Large intestine (tissue), 3 donors: ENCODE data around the gene NADSYN1. TPM values are rescaled to one million over a fixed set of nuclear protein-coding genes. Genes with fewer than 3 reads are reported as not detected.

Experiments used
- DNase-seq, 2 donors: peaks; one replicate each; pipeline versions ENCODE4 v3.0.0 to v3.0.0-alpha.2; 2013
- H3K27ac ChIP-seq: one replicate; pipeline ENCODE4 v1.5.1; 2013; ENCODE audit warnings: low read length
- H3K27me3 ChIP-seq: 2 replicates; pipeline ENCODE4 v1.6.1; 2013; ENCODE audit warnings: low read length; ENCODE audit not compliant: control insufficient read depth, insufficient read depth
- H3K36me3 ChIP-seq: 2 replicates; pipeline ENCODE4 v1.6.1; 2013; ENCODE audit warnings: low read length; ENCODE audit not compliant: control insufficient read depth, insufficient read depth
- H3K4me1 ChIP-seq: one replicate; pipeline ENCODE4 v1.6.1; 2013; ENCODE audit warnings: low read length; ENCODE audit not compliant: control insufficient read depth, insufficient read depth
- H3K4me3 ChIP-seq: one replicate; pipeline ENCODE4 v1.5.1; 2013; ENCODE audit warnings: low read length
- H3K9me3 ChIP-seq: one replicate; pipeline ENCODE4 v1.6.1; 2013; ENCODE audit warnings: mild to moderate bottlenecking, low read depth, low read length, moderate library complexity; ENCODE audit not compliant: control insufficient read depth
- WGBS: methylation state at CpG from one replicate; pipeline ENCODE4 v1.1.5; 2013; ENCODE audit warnings: low lambda C conversion rate; ENCODE audit not compliant: insufficient coverage; 5-methylcytosine and 5-hydroxymethylcytosine counted together
- polyA plus RNA-seq: library from polyadenylated mRNA; unstranded; fragments of 120-200 nt; gene quantifications from one replicate; pipeline ENCODE4 v1.2.1, GENCODE V29; 2013

NADSYN1 gene
- polyA plus RNA-seq, 1 donor = 85.4 TPM

DNA sequence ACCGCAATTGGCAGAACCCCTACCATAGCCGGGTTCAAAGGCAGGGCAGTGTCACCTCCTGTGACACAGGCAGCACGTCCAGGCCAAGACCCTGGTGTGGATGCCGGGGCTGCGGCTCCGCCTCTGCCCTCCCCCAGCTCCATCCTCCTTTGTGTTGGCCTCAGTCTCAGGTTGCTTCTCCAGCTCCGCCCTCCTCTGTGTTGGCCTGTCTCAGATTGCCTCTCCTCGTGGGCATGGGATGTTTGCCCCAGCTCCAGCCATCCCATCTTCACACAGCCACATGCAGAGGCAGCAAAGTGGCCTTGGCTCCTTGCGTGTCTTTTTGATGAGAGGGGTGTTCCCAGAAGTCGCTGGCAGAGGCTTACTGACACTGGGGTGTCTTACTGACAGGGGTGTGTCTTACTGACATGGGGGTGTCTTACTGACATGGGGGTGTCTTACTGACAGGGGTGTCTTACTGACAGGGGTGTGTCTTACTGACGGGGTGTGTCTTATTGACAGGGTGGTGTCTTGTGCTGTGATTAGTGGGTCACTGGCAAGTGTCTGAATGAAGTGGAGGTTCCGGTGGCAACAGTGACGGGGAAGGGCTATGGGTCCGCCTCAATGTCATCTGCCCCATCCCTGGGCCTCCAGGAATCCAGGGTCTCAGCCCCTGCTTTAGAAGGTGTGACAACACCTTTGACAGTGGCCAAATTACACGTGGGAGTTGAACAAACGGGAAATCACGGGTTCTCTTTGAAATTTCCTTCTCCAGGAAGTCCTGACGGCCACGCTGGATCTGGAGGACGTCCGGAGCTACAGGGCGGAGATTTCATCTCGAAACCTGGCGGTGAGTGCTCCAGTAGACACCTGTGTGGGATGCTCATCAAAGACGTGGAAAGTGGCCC lies 24.9 kb downstream of the NADSYN1 start:
- H3K36me3 ChIP-seq = peaks cover 99% of the 10 kb centered on the region
- no peaks in the 10 kb centered on the region for H3K4me1 ChIP-seq
- H3K27ac ChIP-seq = no peak overlapping the region
- H3K27me3 ChIP-seq = no peaks in the 10 kb centered on the region
- WGBS = no CpG with 5 or more reads among the region's 25 CpGs
- no peak for DNase-seq
- H3K4me3 ChIP-seq = no peak overlapping the region
- H3K9me3 ChIP-seq = no peaks in the 10 kb centered on the region

DNA sequence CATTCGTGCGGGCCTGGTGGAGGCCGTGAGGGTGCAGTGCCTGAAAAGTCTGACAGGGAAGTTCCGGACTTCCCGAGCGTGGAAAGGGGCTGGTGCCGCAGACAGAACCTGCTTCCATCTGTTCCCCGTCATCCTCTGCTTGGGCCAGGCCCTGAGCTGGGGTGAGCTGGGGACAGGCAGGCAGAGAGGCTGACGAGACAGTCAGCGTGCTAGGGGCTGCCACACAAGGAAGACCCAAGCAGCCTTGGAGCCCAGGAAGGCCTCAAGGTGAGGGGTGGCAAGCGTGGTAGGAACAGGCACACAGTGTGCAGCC lies 25.5 kb downstream of the NADSYN1 start:
- Histone ChIP-seq H3K36me3 (peaks cover 99% of the 10 kb centered on the region), H3K27me3 (no peaks in the 10 kb centered on the region), H3K4me1 (no peaks in the 10 kb centered on the region), H3K4me3 (no peak overlapping the region), H3K27ac (no peak overlapping the region), H3K9me3 (no peaks in the 10 kb centered on the region)
- WGBS = no CpG with 5 or more reads among the region's 11 CpGs
- no peak for DNase-seq

DNA sequence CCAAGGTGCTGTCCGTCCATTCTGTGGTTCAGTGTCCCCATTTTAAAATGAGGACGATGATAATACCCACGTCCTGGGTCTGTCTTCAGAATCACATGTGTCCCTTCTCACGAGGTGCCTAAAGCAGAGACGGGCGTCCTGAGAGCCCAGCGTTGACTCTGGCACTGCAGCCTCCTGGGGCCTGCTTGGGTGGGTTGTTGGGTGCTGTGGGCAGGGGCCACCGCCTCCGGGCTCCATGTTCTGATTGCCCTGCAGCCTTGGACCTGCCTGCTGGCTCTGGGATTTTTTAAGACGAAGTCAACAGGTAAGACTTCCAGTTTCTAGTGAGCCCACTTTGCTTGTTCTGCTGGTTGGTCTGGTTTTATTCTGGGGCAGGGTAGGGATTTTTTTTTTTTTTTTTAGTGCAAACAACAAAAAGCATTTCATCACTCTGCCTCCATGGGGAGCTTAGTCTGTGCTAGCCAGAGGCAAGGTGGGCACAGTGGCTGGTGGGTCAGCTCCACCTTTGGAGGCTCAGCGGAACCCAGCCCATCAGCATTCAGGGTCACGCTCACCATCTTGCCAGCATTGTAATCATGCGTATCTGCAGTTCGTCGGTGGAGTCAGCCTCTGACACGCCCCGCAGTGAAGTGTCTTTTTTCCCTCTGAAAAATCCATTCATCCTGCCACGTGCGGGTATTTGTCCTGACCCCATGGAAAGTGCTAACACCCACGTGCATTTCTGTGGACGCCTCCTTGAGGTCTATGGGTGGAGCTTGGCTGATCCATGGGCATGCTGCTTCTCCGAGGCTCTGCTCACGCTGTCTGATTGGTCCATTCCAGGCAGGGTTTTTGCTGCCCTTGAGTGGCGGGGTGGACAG lies 28.3 kb downstream of the NADSYN1 start:
- Histone ChIP-seq H3K27ac (no peak overlapping the region), H3K9me3 (no peaks in the 10 kb centered on the region), H3K27me3 (no peaks in the 10 kb centered on the region), H3K4me1 (no peaks in the 10 kb centered on the region), H3K4me3 (no peak overlapping the region), H3K36me3 (peaks cover 99% of the 10 kb centered on the region)
- DNase-seq = no peak
- WGBS = no CpG with 5 or more reads among the region's 24 CpGs

DNA sequence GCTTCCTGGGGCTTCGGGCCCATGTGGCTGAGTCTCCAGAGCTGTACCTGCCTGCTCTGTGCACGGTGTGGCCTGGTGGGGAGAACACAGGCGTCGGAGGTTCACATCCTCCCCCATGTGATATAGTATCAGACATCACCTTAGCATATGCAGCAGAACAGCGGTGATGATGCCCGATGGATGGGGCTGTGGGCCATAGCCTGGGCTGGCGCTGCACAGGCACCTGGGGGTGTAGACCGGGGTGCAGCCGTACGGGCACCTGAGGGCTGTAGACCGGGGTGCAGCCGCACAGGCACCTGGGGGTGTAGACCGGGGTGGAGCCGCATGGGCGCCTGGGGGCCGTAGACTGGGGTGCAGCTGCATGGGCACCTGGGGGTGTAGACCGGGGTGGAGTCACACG lies 29.2 kb downstream of the NADSYN1 start:
- no peak for DNase-seq
- Histone ChIP-seq H3K9me3 (no peaks in the 10 kb centered on the region), H3K27me3 (no peaks in the 10 kb centered on the region), H3K4me1 (no peaks in the 10 kb centered on the region), H3K4me3 (no peak overlapping the region), H3K36me3 (peaks cover 95% of the 10 kb centered on the region), H3K27ac (no peak overlapping the region)
- no CpG with 5 or more reads among the region's 18 CpGs for WGBS

DNA sequence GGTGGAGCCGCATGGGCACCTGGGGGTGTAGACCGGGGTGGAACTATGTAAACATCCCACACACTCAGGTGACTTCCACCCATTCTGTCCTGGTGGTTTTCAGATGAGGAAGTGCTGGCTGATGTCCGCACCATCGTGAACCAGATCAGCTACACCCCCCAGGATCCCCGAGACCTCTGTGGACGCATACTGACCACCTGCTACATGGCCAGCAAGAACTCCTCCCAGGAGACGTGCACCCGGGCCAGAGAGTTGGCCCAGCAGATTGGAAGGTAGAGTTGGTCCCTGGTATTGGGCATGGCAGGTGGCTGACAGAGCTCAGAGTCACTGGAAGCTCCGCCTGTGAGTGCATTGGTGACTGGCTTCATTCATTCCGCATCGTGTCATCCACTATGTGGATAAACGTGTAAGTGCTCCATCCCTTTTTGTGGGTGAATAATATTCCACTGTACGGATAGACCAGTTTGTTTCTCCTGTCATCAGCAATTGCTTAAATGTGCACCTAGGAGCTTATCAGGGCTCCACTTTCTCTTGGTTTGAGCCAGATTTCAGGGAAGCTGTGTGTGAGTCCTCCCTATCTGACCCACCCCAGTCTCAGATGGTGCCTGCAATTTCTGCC lies 29.9 kb downstream of the NADSYN1 start:
- no peak overlapping the region for H3K4me3 ChIP-seq
- no peaks in the 10 kb centered on the region for H3K27me3 ChIP-seq
- peaks cover 88% of the 10 kb centered on the region for H3K36me3 ChIP-seq
- no peak for DNase-seq
- no peaks in the 10 kb centered on the region for H3K4me1 ChIP-seq
- H3K27ac ChIP-seq = no peak overlapping the region
- H3K9me3 ChIP-seq = no peaks in the 10 kb centered on the region
- no CpG with 5 or more reads among the region's 13 CpGs for whole genome bisulfite sequencing

DNA sequence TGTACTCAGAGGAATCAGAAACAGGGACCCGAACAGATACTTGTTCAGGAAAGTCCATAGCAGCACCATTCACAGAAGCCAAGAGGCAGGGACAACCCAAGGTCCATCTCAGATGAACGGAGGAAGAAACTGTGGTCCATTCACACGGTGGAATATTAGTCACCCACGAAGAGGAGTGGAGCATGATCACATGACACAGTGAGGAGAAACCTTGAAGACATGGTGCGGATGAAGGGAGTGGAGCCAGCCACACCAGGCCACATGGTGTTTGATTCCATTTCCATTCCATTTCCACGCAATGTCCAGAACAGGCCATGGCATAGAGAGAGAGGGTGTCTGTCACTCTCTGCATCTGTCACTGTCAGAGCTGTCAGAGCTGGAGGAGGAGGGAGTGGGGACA lies 30.7 kb downstream of the NADSYN1 start:
- Histone ChIP-seq H3K9me3 (no peaks in the 10 kb centered on the region), H3K4me3 (no peak overlapping the region), H3K27me3 (no peaks in the 10 kb centered on the region), H3K4me1 (no peaks in the 10 kb centered on the region), H3K27ac (no peak overlapping the region), H3K36me3 (peaks cover 80% of the 10 kb centered on the region)
- WGBS = no CpG with 5 or more reads among the region's 6 CpGs
- no peak for DNase-seq

DNA sequence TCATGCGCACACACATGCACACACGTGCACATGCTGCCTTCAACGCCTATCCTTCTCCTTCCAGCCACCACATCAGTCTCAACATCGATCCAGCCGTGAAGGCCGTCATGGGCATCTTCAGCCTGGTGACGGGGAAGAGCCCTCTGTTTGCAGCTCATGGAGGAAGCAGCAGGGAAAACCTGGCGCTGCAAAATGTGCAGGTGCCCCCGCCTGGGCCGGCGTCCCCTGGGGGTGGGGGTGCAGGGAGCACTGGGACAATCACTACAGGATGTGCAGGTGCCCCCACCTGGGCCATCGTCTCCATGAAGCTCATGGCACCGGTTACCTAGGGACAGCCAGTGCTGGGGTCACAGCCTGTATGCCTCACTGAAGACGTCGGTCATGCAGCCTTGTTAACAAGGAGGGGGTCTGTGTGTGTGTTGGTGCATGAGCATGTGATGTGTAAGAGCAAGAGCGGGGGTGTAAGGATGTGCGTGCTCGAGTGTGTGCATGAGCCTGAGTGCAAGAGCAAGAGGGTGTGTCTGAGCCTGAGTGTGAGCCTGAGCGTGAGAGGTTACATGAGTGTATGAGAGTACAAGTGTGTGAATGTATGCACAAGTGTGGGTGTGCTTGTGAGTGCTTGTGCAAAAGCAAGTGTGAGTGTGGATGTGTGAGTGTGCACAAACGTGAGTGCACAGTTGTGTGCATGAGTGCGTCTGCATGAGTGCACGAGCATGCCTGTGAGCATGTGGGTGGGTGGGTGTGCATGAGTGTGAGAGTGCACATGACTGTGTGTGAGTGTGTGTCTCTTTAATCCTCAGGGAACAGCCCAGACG lies 31.5 kb downstream of the NADSYN1 start:
- no peak overlapping the region for H3K4me3 ChIP-seq
- no peaks in the 10 kb centered on the region for H3K9me3 ChIP-seq
- no peak for DNase-seq
- H3K4me1 ChIP-seq = no peaks in the 10 kb centered on the region
- WGBS = 96% methylated on average over 3 of the region's 23 CpGs
- H3K27ac ChIP-seq = no peak overlapping the region
- H3K27me3 ChIP-seq = no peaks in the 10 kb centered on the region
- peaks cover 76% of the 10 kb centered on the region for H3K36me3 ChIP-seq

DNA sequence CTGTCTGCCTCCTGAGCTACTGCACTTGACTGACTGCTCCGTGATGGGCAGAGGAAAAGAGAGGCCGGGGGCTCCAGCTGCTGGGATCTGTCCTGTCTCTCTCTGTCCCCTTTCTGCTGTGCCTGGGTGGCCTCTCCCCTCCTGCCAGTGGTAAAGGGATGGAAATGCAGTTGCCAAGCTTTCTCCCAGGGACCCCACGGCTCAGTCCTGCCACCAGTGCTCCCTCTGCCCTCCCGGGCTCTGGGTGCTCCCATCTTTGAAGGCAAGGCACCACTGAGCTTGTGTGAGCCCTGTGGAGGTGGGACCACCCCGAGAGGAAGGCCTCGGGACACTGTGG lies 32.0 kb downstream of the NADSYN1 start:
- Histone ChIP-seq H3K27me3 (no peaks in the 10 kb centered on the region), H3K27ac (no peak overlapping the region), H3K36me3 (peaks cover 75% of the 10 kb centered on the region), H3K9me3 (no peaks in the 10 kb centered on the region), H3K4me1 (no peaks in the 10 kb centered on the region), H3K4me3 (no peak overlapping the region)
- DNase-seq = no peak
- WGBS = no CpG with 5 or more reads among the region's 6 CpGs

DNA sequence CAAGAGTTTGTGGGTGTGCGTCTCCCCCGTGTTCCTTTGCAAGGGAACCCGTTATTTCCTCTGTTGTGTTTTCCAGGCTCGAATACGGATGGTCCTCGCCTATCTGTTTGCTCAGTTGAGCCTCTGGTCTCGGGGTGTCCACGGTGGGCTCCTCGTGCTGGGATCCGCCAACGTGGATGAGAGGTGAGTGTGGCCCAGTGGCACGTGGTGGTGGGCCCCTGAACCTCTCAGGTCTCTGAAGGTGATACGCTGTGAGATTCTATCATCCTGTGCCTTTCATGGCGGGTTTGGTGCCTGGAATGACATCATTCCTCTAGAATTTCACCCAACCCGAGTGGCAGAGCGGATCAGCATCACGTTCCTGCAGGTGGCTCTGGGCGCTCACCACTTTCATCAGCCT lies 32.5 kb downstream of the NADSYN1 start:
- H3K27me3 ChIP-seq = no peaks in the 10 kb centered on the region
- no peak for DNase-seq
- H3K4me1 ChIP-seq = no peaks in the 10 kb centered on the region
- 97% methylated on average over 5 of the region's 18 CpGs for WGBS
- no peak overlapping the region for H3K4me3 ChIP-seq
- H3K36me3 ChIP-seq = peaks cover 74% of the 10 kb centered on the region
- H3K9me3 ChIP-seq = no peaks in the 10 kb centered on the region
- no peak overlapping the region for H3K27ac ChIP-seq

DNA sequence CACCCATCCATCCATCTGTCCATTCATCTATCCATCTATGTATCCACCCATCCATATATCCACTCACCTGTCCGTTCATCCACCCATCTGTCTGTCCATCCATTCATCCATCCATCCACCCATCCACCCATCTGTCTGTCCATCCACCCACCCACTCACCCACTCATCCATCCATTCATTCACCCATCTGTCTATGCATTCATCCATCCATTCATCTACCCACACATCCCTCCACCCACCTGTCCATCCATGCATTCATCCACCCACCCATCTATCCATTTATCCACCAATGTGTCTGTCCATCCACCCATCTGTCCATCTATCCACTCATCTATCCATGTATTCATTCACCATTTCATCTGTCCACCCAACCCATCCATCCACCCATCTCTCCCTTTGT lies 33.3 kb downstream of the NADSYN1 start:
- WGBS = 100% methylated on average over 1 of the region's 1 CpG
- no peak overlapping the region for H3K27ac ChIP-seq
- H3K9me3 ChIP-seq = no peaks in the 10 kb centered on the region
- H3K27me3 ChIP-seq = no peaks in the 10 kb centered on the region
- no peak for DNase-seq
- H3K36me3 ChIP-seq = peaks cover 74% of the 10 kb centered on the region
- no peak overlapping the region for H3K4me3 ChIP-seq
- no peaks in the 10 kb centered on the region for H3K4me1 ChIP-seq
